Caki2 (cell line): ENCODE results near the gene ZNF28. TPM values are rescaled to one million over a fixed set of nuclear protein-coding genes. Genes with fewer than 3 reads are reported as not detected.
"Not testable (repeated sequence)": the region's sequence is repeated elsewhere in the genome, so short reads cannot be mapped to it uniquely, and the experiment has no call there.

Experiments
- DNase-seq: peaks from one replicate; pipeline ENCODE4 v3.0.0-alpha.2; 2015; ENCODE audit warnings: low read depth
- in situ Hi-C: cut with HindIII; loops from 2 replicates; pipeline ENCODE4 v1.10.0; 2016; ENCODE audit warnings: low sequenced_read_pairs, low pct_unique_long_range_greater_than_20kb, mixed read lengths
- total RNA-seq: library from RNA; depleted of rRNA; stranded (reverse); fragments of >200 nt; shearing (Covaris generic); gene quantifications from 2 replicates; pipeline ENCODE4 v1.2.3, GENCODE V29; 2014; ENCODE audit warnings: low replicate concordance; rRNA removed

Gene ZNF28
- total RNA-seq, 1 experiment from 2014 or later: 20.7 TPM

GRCh38 chr19:52786078-52786463 lies 35.4 kb downstream of the ZNF28 start:
- no peak for DNase-seq
- in situ Hi-C loops: no loop called here

DNA sequence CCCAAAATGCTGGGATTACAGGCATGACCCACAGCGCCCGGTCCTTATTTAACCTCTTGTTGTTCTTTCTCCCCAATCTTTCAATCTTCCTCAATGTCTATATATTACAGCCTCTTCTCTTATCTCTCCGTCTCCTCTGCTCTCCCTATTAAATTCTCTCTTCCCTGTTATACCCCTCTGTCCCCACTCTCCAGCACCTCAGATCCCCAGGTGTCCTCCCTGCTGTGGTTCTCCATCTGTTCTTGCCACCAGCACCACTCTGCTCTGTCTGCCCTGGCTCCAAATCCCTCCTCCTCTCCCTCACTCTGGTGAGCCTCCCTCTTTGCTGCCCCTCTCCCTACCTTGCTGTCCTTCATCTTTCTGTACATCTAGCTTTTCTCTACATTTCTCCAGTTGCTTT lies 35.9 kb downstream of the ZNF28 start:
- in situ Hi-C loops: no loop called here
- no peak for DNase-seq

DNA sequence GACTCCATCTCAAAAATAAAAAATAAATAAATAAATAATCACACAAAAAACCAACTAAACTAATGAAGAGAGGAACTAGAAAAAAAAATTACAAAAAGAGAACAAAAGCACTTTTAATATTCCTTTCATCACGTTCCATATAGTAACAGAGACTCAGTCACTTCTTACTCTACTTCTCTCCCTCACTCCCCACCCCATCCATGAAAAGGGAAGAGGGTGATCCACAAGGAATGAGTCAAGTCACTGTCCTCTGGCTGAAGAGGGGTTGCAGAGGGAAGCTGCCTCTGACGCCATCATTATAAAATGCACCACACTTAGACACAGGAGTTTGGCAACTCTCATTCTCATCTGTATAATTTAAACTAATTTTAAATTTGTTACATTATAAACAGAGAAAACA lies 38.6 kb downstream of the ZNF28 start:
- in situ Hi-C loops, DNase-seq: not testable (repeated sequence)

GRCh38 chr19:52778811-52779210 lies 42.6 kb downstream of the ZNF28 start:
- DNase-seq: no peak
- in situ Hi-C loops: no loop called here

DNA sequence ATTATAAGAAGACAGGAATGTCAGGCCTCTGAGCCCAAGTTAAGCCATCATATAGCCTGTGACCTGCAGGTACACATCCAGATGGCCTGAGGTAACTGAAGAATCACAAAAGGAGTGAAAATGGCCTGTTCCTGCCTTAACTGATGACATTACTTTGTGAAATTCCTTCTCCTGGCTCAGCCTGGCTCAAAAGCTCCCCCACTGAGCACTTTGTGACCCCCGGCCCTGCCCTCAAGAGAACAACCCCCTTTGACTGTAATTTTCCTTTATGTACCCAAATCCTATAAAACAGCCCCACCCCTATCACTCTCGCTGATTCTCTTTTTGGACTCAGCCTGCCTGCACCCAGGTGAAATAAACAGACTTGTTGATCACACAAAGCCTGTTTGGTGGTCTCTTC lies 65.0 kb downstream of the ZNF28 start:
- DNase-seq, in situ Hi-C loops: not testable (repeated sequence)

DNA sequence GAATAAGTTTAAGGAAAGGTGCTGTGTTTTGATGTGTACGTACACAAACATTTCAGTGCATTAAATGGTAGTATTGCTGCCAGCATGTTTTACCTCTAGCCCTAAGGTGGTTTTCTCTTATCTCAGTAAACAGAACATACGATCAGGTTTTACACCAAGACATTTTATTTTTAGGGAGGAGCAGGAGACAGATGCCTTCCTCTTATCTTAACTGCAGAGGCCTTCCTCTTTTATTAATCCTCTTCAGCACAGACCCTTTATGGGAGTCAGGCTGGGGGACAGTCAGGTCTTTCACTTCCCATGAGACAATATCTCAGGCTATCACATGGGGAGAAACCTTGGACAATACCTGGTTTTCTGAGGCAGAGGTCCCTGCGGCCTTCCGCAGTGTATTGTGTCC lies 71.7 kb downstream of the ZNF28 start:
- DNase-seq: no peak

GRCh38 chr19:52748336-52748950 lies 73.0 kb downstream of the ZNF28 start:
- DNase-seq: no peak
- in situ Hi-C loops: no loop called here

More for the DNA sequence above, 71.7 kb downstream of the ZNF28 start:
- in situ Hi-C loops: no loop called here

Other genes starting within 250 kb of the ZNF28 start
- 11.9 and 19.2 TPM in 2 replicates for gene ZNF83, start 183.3 kb downstream of the ZNF28 start, total RNA-seq
- 8.6 and 29.9 TPM in 2 replicates for gene ZNF611, start 86.6 kb downstream of the ZNF28 start, total RNA-seq
- gene ZNF600, start 34.8 kb downstream of the ZNF28 start, total RNA-seq: 3.3 and 4.5 TPM in 2 replicates
- gene ZNF468, start 36.0 kb upstream of the ZNF28 start, total RNA-seq: 30.9 and 36.6 TPM in 2 replicates
- 4.3 and 11.8 TPM in 2 replicates for gene ZNF320, start 76.0 kb upstream of the ZNF28 start, total RNA-seq
- 2.8 and 4.3 TPM in 2 replicates for gene ZNF888, start 101.8 kb upstream of the ZNF28 start, total RNA-seq
- gene ZNF816, start 141.2 kb upstream of the ZNF28 start, total RNA-seq: 10.0 and 15.9 TPM in 2 replicates
- not detected in 2 replicates for gene ERVV-1, start 192.3 kb upstream of the ZNF28 start, total RNA-seq
- gene ERVV-2, start 223.1 kb upstream of the ZNF28 start, total RNA-seq: not detected in 2 replicates